Measurements from ENCODE around the gene PLCL1. TPM values are rescaled to one million over a fixed set of nuclear protein-coding genes. Genes with fewer than 3 reads are reported as not detected.

PLCL1 gene
- total RNA-seq, 3 donors from 2014 or later: 1.6 to 10.6 (median 2.0) TPM

GRCh38 chr2:198168651-198169050, 364.3 kb downstream of the PLCL1 start:
- H3K36me3 ChIP-seq (ENCODE audit: low read depth): no peaks in the 10 kb centered on the region
- no peaks in the 10 kb centered on the region for H3K4me1 ChIP-seq (ENCODE audit: low read depth)
- ATAC-seq (no peak), DNase-seq (no peak)
- H3K4me3 ChIP-seq: no peak overlapping the region
- intact Hi-C loops (cut with DNase I, micrococcal nuclease): no loop called here
- TF ChIP-seq, protein P1, sequence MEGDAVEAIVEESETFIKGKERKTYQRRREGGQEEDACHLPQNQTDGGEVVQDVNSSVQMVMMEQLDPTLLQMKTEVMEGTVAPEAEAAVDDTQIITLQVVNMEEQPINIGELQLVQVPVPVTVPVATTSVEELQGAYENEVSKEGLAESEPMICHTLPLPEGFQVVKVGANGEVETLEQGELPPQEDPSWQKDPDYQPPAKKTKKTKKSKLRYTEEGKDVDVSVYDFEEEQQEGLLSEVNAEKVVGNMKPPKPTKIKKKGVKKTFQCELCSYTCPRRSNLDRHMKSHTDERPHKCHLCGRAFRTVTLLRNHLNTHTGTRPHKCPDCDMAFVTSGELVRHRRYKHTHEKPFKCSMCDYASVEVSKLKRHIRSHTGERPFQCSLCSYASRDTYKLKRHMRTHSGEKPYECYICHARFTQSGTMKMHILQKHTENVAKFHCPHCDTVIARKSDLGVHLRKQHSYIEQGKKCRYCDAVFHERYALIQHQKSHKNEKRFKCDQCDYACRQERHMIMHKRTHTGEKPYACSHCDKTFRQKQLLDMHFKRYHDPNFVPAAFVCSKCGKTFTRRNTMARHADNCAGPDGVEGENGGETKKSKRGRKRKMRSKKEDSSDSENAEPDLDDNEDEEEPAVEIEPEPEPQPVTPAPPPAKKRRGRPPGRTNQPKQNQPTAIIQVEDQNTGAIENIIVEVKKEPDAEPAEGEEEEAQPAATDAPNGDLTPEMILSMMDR (IDR thresholded peaks at IDR 0.05): no peak
- H3K9me3 ChIP-seq: no peaks in the 10 kb centered on the region

- DNase-seq: no peak
- intact Hi-C loops (cut with DNase I, micrococcal nuclease): no loop called here
- H3K9me3 ChIP-seq: no peaks in the 10 kb centered on the region
- H3K4me3 ChIP-seq: no peak overlapping the region
- TF ChIP-seq, protein P1 (IDR thresholded peaks at IDR 0.05): no peak
- no peaks in the 10 kb centered on the region for H3K36me3 ChIP-seq (ENCODE audit: low read depth)
- no peak for ATAC-seq
- no peaks in the 10 kb centered on the region for H3K4me1 ChIP-seq (ENCODE audit: low read depth)
These were observed 368.8 kb downstream of the PLCL1 start for GRCh38 chr2:198173242-198173641.

- TF ChIP-seq, protein P1 (IDR thresholded peaks at IDR 0.05): no peak
- no peak for DNase-seq
- intact Hi-C loops (cut with DNase I, micrococcal nuclease): no loop called here
These were observed 369.5 kb downstream of the PLCL1 start for GRCh38 chr2:198173864-198174263.

DNA sequence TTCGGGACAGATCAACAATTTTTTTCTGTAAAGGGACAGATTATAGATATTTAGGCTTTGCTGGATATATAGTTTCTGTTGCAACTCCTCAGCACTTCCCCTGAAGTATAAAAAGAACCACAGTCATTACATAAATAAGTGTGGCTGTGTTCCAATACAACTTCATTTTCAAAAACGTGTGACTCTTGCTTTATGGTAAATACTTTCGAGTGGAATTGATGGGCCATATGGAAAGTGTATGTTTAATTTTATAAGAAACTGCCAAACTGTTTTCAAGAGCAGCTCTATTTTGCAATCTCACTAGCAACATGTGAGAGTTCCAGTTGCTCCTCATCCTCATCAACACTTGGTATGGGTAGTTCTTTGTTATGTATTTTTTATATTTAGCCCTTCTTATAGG, 370.9 kb downstream of the PLCL1 start:
- intact Hi-C loops (cut with DNase I, micrococcal nuclease): no loop called here
- Histone ChIP-seq H3K4me1 (ENCODE audit: low read depth) (no peaks in the 10 kb centered on the region), H3K9me3 (peaks cover 7% of the 10 kb centered on the region), H3K36me3 (ENCODE audit: low read depth) (no peaks in the 10 kb centered on the region), H3K4me3 (no peak overlapping the region)
- ATAC-seq: no peak
- TF ChIP-seq, protein P1 (IDR thresholded peaks at IDR 0.05): no peak
- DNase-seq: no peak

More at GRCh38 chr2:198173864-198174263, 369.5 kb downstream of the PLCL1 start:
- no peak for ATAC-seq
- H3K36me3 ChIP-seq (ENCODE audit: low read depth): no peaks in the 10 kb centered on the region
- no peaks in the 10 kb centered on the region for H3K4me1 ChIP-seq (ENCODE audit: low read depth)
- no peak overlapping the region for H3K4me3 ChIP-seq
- no peaks in the 10 kb centered on the region for H3K9me3 ChIP-seq

DNA sequence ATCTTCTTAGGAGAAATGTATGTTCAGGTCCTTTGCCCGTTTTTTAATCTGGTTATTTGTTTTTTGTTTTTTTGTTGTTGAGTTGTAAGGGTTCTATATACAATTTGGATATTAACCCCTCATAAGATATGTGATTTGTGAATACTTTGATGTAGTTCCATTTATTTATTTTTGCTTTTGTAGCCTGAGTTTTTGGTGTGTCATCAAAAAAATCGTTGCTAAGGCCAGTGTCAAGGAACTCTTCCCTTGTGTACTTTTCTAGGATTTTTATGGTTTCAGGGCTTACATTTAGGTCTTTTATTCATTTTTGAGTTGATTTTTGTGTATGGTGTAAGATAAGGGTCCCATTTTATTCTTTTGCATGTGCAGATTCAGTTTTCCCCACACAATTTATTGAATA, 372.6 kb downstream of the PLCL1 start:
- Histone ChIP-seq H3K9me3 (peaks cover 7% of the 10 kb centered on the region), H3K4me3 (no peak overlapping the region), H3K36me3 (ENCODE audit: low read depth) (no peaks in the 10 kb centered on the region), H3K4me1 (ENCODE audit: low read depth) (no peaks in the 10 kb centered on the region)
- DNase-seq (no peak), ATAC-seq (no peak)
- TF ChIP-seq, protein P1 (IDR thresholded peaks at IDR 0.05): no peak
- intact Hi-C loops (cut with DNase I, micrococcal nuclease): no loop called here

DNA sequence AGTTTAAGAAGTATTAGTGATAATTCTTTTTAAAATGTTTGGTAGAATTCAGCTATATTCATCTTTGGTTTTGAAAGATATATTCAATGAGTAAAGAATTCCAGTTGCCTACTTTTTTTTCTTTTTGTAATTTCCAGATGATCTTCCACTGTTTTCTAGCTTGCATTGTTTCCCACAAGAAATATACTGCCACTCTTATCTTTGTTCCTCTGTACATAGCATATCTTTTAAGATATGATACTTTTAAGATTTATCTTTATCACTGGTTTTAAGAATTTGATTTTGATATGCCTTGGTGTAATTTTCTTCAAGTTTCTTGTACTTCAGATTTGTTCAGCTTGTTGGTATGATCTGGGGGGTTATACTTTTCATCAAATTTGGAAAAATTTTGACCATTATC, 374.4 kb downstream of the PLCL1 start:
- DNase-seq: no peak
- no peak overlapping the region for H3K4me3 ChIP-seq
- intact Hi-C loops (cut with DNase I, micrococcal nuclease): no loop called here
- TF ChIP-seq, protein P1 (IDR thresholded peaks at IDR 0.05): no peak
- peaks cover 7% of the 10 kb centered on the region for H3K9me3 ChIP-seq
- H3K4me1 ChIP-seq (ENCODE audit: low read depth): no peaks in the 10 kb centered on the region
- no peak for ATAC-seq
- no peaks in the 10 kb centered on the region for H3K36me3 ChIP-seq (ENCODE audit: low read depth)

All from mucosa of descending colon (tissue), 3 donors.